Activated CD4-positive, alpha-beta T cell treated with anti-CD3 and anti-CD28 coated beads, Interleukin-2, amount 50 U/mL, for 48 hours (primary cell): ENCODE results near the gene CRADD.

Experiments used
- DNase-seq, 2 experiments: peaks; one replicate each; pipeline ENCODE4 v3.0.0-alpha.2; 2020

The CRADD gene

GRCh38 chr12:93673084-93673483 is 4.1 kb upstream of the CRADD start:
- no peak for DNase-seq

- no peak for DNase-seq
Measured at GRCh38 chr12:93674386-93674785, 2.8 kb upstream of the CRADD start.

GRCh38 chr12:93676408-93677194 is 574 bp upstream of the CRADD start:
- DNase-seq = peak in 1 of 2 experiments; percentile 8

GRCh38 chr12:93678779-93679178 is 1.6 kb downstream of the CRADD start:
- no peak for DNase-seq

- no peak for DNase-seq
Measured at GRCh38 chr12:93679308-93679925, 2.2 kb downstream of the CRADD start.

- no peak for DNase-seq
Measured at GRCh38 chr12:93680006-93680405, 2.8 kb downstream of the CRADD start.

GRCh38 chr12:93682846-93683261 is 5.7 kb downstream of the CRADD start:
- DNase-seq = no peak

GRCh38 chr12:93683410-93683809 is 6.2 kb downstream of the CRADD start:
- no peak for DNase-seq

- DNase-seq = no peak
Measured at GRCh38 chr12:93684716-93685115, 7.5 kb downstream of the CRADD start.

GRCh38 chr12:93686572-93687356 is 9.6 kb downstream of the CRADD start:
- DNase-seq = no peak

- no peak for DNase-seq
Measured at GRCh38 chr12:93689076-93689834, 12.1 kb downstream of the CRADD start.

GRCh38 chr12:93696462-93696861 is 19.3 kb downstream of the CRADD start:
- no peak for DNase-seq

GRCh38 chr12:93698307-93699092 is 21.3 kb downstream of the CRADD start:
- no peak for DNase-seq

- no peak for DNase-seq
Measured at GRCh38 chr12:93699271-93700145, 22.3 kb downstream of the CRADD start.

GRCh38 chr12:93702707-93703315 is 25.6 kb downstream of the CRADD start:
- no peak for DNase-seq

GRCh38 chr12:93704122-93704521 is 26.9 kb downstream of the CRADD start:
- DNase-seq = no peak

- no peak for DNase-seq
Measured at GRCh38 chr12:93704625-93705024, 27.4 kb downstream of the CRADD start.

- no peak for DNase-seq
Measured at GRCh38 chr12:93705237-93705636, 28.1 kb downstream of the CRADD start.

GRCh38 chr12:93706387-93706786 is 29.2 kb downstream of the CRADD start:
- no peak for DNase-seq

GRCh38 chr12:93706824-93707223 is 29.6 kb downstream of the CRADD start:
- no peak for DNase-seq

GRCh38 chr12:93707836-93708235 is 30.7 kb downstream of the CRADD start:
- DNase-seq = no peak
